HG02610 (cell line): ENCODE measurements around the gene ACO2.
"Not testable (repeated sequence)": the region's sequence is repeated elsewhere in the genome, so short reads cannot be mapped to it uniquely, and the experiment has no call there.

ENCODE experiments used
- ATAC-seq: cut with Tn5 transposase; IDR thresholded peaks from one replicate; pipeline ENCODE4 v1.9.1; 2021; ENCODE audit warnings: mild to moderate bottlenecking, moderate library complexity; ENCODE audit not compliant: unreplicated experiment

Gene ACO2

GRCh38 chr22:41468381-41469217, at the start of gene ACO2, which contains the start of gene PHF5A:
Gene ACO2 (plus strand): TSS chr22:41469117. CDS start chr22:41469147, 30 bp downstream.
Gene PHF5A (minus strand): TSS chr22:41468692. CDS start chr22:41468653, 39 bp downstream.
- ATAC-seq = peak; percentile 88

GRCh38 chr22:41425660-41426365, 43.1 kb upstream of the ACO2 start:
- ATAC-seq = no peak

- ATAC-seq = no peak
Measured at GRCh38 chr22:41429232-41429950, 39.5 kb upstream of the ACO2 start.

GRCh38 chr22:41429951-41430332, 39.0 kb upstream of the ACO2 start:
- no peak for ATAC-seq

- no peak for ATAC-seq
Measured at GRCh38 chr22:41431656-41432055, 37.3 kb upstream of the ACO2 start.

GRCh38 chr22:41433480-41433879, 35.4 kb upstream of the ACO2 start:
- ATAC-seq = not testable (repeated sequence)

GRCh38 chr22:41434361-41435003, 34.4 kb upstream of the ACO2 start:
- not testable (repeated sequence) for ATAC-seq

- no peak for ATAC-seq
Measured at GRCh38 chr22:41435560-41435959, 33.4 kb upstream of the ACO2 start.

- no peak for ATAC-seq
Measured at GRCh38 chr22:41436322-41437113, 32.4 kb upstream of the ACO2 start.

GRCh38 chr22:41437198-41437597, 31.7 kb upstream of the ACO2 start:
- no peak for ATAC-seq

- ATAC-seq = not testable (repeated sequence)
Measured at GRCh38 chr22:41440511-41440910, 28.4 kb upstream of the ACO2 start.

- ATAC-seq = no peak
Measured at GRCh38 chr22:41442240-41442792, 26.6 kb upstream of the ACO2 start.

GRCh38 chr22:41444360-41445128, 24.4 kb upstream of the ACO2 start:
- peak; percentile 50 for ATAC-seq

- no peak for ATAC-seq
Measured at GRCh38 chr22:41445129-41446056, 23.5 kb upstream of the ACO2 start.

GRCh38 chr22:41446057-41446501, 22.8 kb upstream of the ACO2 start:
- ATAC-seq = no peak

GRCh38 chr22:41446639-41447434, 22.1 kb upstream of the ACO2 start, which contains the start of gene TOB2:
Gene TOB2 (minus strand): TSS chr22:41446801. CDS start chr22:41437345, 9,456 bp downstream.
- ATAC-seq = peak; percentile 27
